Neutrophil (primary cell): ENCODE measurements around the gene NEUROD4.

Experiments used
- H3K27ac ChIP-seq: fragments of 200-600 bp; sonication (generic); 2 replicates; pipeline ENCODE4 v1.5.1; 2016; ENCODE audit warnings: mild to moderate bottlenecking, moderate library complexity
- H3K27me3 ChIP-seq: fragments of 200-600 bp; sonication (generic); 2 replicates; pipeline ENCODE4 v1.6.0; 2016; ENCODE audit warnings: mild to moderate bottlenecking
- H3K36me3 ChIP-seq: fragments of 200-600 bp; sonication (generic); 2 replicates; pipeline ENCODE4 v1.5.1; 2017
- H3K4me1 ChIP-seq, 2 experiments: fragments of 200-600 bp in 1 of 2; sonication (generic) in 1 of 2; 1 replicate in 1 of 2; 2 replicates in 1 of 2; pipeline versions ENCODE4 v1.5.1 to v1.6.1; 2013 to 2016; ENCODE audit warnings: low read depth in 1 of 2, low read length in 1 of 2, mild to moderate bottlenecking in 1 of 2, moderate library complexity in 1 of 2; ENCODE audit not compliant: control insufficient read depth in 1 of 2, insufficient read depth in 1 of 2
- H3K4me3 ChIP-seq, 2 experiments: fragments of 200-600 bp in 1 of 2; sonication (generic) in 1 of 2; 1 replicate in 1 of 2; 2 replicates in 1 of 2; pipeline ENCODE4 v1.5.1; 2013 to 2016; ENCODE audit warnings: low read depth in 1 of 2, low read length in 1 of 2, mild to moderate bottlenecking in 1 of 2, moderate library complexity in 1 of 2
- H3K9me3 ChIP-seq: fragments of 200-600 bp; sonication (generic); 2 replicates; pipeline ENCODE4 v1.5.1; 2016
- TF ChIP-seq, protein P1 (sequence below): fragments of 200-600 bp; sonication (generic); IDR thresholded peaks from 2 replicates; pipeline ENCODE4 v1.5.1; 2016; ENCODE audit warnings: antibody characterized with exemption

NEUROD4 gene

GRCh38 chr12:55019784-55020183 lies at the start of gene NEUROD4:
Gene NEUROD4 (plus strand): TSS chr12:55019974. CDS start chr12:55026440, 6,466 bp downstream.
- H3K9me3 ChIP-seq, result no peaks in the 10 kb centered on the region
- no peaks in the 10 kb centered on the region for H3K4me1 ChIP-seq
- H3K27ac ChIP-seq, result no peak within 1 kb of the TSS
- peaks cover 98% of the 10 kb centered on the region for H3K27me3 ChIP-seq
- TF ChIP-seq, protein P1, sequence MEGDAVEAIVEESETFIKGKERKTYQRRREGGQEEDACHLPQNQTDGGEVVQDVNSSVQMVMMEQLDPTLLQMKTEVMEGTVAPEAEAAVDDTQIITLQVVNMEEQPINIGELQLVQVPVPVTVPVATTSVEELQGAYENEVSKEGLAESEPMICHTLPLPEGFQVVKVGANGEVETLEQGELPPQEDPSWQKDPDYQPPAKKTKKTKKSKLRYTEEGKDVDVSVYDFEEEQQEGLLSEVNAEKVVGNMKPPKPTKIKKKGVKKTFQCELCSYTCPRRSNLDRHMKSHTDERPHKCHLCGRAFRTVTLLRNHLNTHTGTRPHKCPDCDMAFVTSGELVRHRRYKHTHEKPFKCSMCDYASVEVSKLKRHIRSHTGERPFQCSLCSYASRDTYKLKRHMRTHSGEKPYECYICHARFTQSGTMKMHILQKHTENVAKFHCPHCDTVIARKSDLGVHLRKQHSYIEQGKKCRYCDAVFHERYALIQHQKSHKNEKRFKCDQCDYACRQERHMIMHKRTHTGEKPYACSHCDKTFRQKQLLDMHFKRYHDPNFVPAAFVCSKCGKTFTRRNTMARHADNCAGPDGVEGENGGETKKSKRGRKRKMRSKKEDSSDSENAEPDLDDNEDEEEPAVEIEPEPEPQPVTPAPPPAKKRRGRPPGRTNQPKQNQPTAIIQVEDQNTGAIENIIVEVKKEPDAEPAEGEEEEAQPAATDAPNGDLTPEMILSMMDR, result no peak
- H3K4me3 ChIP-seq, result no peak within 1 kb of the TSS
- no peaks in the 10 kb centered on the region for H3K36me3 ChIP-seq

DNA sequence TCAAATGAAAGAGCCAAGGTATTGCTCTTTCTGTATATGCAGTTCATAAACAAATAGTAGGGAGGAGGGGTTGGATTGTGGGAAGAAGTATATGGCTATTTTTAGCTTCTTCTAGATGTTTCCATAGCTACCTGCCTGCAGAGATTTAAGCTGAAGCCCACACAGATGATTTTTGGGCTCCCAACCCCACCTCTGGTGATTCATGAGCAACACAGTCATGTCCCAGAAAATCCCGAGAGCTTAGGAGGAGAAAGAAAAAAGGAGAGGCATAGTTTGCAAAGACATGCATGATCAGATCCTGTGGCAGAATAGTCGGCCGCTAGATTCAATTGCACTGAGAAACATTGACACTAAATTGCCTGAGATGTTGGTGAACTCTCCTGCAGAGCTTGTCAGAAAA lies 49.0 kb upstream of the NEUROD4 start:
- Histone ChIP-seq H3K27ac (no peak overlapping the region), H3K4me3 (no peak overlapping the region), H3K36me3 (no peaks in the 10 kb centered on the region), H3K27me3 (no peaks in the 10 kb centered on the region), H3K4me1 (peaks cover 0 to 8% of the 10 kb centered on the region in 2 experiments), H3K9me3 (no peaks in the 10 kb centered on the region)
- TF ChIP-seq, protein P1, result no peak

- no peak overlapping the region for H3K27ac ChIP-seq
- no peaks in the 10 kb centered on the region for H3K9me3 ChIP-seq
- no peaks in the 10 kb centered on the region for H3K36me3 ChIP-seq
- no peaks in the 10 kb centered on the region for H3K27me3 ChIP-seq
- H3K4me3 ChIP-seq, result no peak overlapping the region
- TF ChIP-seq, protein P1, result no peak
- H3K4me1 ChIP-seq, result no peaks in the 10 kb centered on the region
Measured at GRCh38 chr12:54973556-54973955, 46.2 kb upstream of the NEUROD4 start.

- Histone ChIP-seq H3K4me1 (no peaks in the 10 kb centered on the region), H3K4me3 (no peak overlapping the region), H3K36me3 (no peaks in the 10 kb centered on the region), H3K27ac (no peak overlapping the region), H3K27me3 (no peaks in the 10 kb centered on the region), H3K9me3 (no peaks in the 10 kb centered on the region)
- TF ChIP-seq, protein P1, result no peak
Measured at GRCh38 chr12:54974279-54974678, 45.5 kb upstream of the NEUROD4 start.

DNA sequence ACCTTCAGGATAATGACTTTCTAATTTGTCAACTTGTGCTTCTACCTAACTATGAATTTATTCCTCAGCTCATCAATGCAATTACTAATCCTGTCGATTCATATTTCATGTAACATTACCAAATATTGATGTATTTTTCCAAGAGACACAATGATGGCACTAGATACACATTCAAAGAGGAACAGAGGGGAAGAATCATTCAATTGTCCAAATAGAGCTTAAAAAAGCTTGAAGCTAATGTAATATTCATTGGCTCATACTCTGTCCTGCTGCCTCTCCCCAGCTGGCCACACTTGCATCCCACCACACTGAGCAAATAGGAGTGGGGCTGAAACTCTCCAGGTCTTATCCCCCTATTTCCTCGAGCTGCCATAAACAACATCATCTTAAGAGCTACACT lies 44.5 kb upstream of the NEUROD4 start:
- no peak overlapping the region for H3K4me3 ChIP-seq
- H3K27me3 ChIP-seq, result no peaks in the 10 kb centered on the region
- TF ChIP-seq, protein P1, result no peak
- H3K4me1 ChIP-seq, result no peaks in the 10 kb centered on the region
- H3K36me3 ChIP-seq, result no peaks in the 10 kb centered on the region
- no peak overlapping the region for H3K27ac ChIP-seq
- no peaks in the 10 kb centered on the region for H3K9me3 ChIP-seq

GRCh38 chr12:54975875-54976274 lies 43.9 kb upstream of the NEUROD4 start:
- Histone ChIP-seq H3K9me3 (no peaks in the 10 kb centered on the region), H3K4me1 (no peaks in the 10 kb centered on the region), H3K27me3 (no peaks in the 10 kb centered on the region), H3K36me3 (no peaks in the 10 kb centered on the region), H3K27ac (no peak overlapping the region), H3K4me3 (no peak overlapping the region)
- TF ChIP-seq, protein P1, result no peak
